ENCODE measurements around the gene FGD2. TPM values are rescaled to one million over a fixed set of nuclear protein-coding genes. Genes with fewer than 3 reads are reported as not detected.

The FGD2 gene
- total and polyA plus RNA-seq, 10 of the 15 experiments (the other 5 are each of a cell fraction or from before 2014, with no cell fraction given) = 5.2 to 88.1 (median 33.2) TPM

DNA sequence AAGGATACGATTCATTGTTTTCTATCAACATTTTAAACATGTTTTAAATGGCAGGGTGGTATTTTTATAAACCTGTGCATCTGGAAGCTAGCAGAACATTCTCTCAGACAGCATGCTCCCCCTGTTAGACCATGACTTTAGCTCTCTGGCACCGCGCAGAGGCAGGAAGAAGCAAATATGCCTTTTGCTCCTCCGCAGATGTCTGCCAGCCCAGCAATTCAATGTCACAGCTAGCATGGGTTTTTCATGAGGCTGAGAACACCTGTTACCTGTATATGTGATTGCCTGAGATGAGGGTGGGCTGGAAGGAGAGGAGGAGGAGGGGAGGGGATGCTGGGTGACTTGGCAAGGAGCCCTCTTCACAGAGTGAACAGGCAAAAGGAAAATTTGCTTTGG is 26.1 kb upstream of the FGD2 start:
- H3K36me3 ChIP-seq (ENCODE audit: control insufficient read depth in 2 of 2, insufficient read depth in 2 of 2, low read length in 1 of 2) = peaks cover 31 to 39% of the 10 kb centered on the region in 2 experiments
- no peak overlapping the region for H3K27ac ChIP-seq (ENCODE audit: control insufficient read depth, insufficient read depth)
- ChIA-PET CTCF (interaction anchor here (0.8 to 4.9 kb wide), 4 partner anchors 25 to 213 kb away, joined by 3 to 84 read pairs (median 6); partner anchors contain the start of gene PI16), RAD21 (ENCODE audit: unreplicated experiment) (interaction anchor here (3.2 to 5.5 kb wide), 2 partner anchors 27 to 39 kb away, joined by 10 to 35 read pairs; no protein-coding TSS in a partner anchor), SMC1A (ENCODE audit: uncharacterized antibody, unreplicated experiment) (interaction anchor here (2.0 to 7.3 kb wide), 2 partner anchors 39 to 228 kb away, joined by 6 to 60 read pairs; no protein-coding TSS in a partner anchor), POLR2A (no interaction called here)
- no peak overlapping the region for H3K9ac ChIP-seq (ENCODE audit: control insufficient read depth, insufficient read depth, low read length)
- H3K27me3 ChIP-seq (replicated peaks in 1 of 2; ENCODE audit: control insufficient read depth in 2 of 2, insufficient read depth in 2 of 2, low read length in 1 of 2) = no peaks in the 10 kb centered on the region
- no TSS peak for BruUV-seq (replicated peaks)
- DNase-seq (ENCODE audit: low read depth, low spot score) (no peak), FAIRE-seq (no peak), ATAC-seq (no peak)
- peaks cover 8% of the 10 kb centered on the region for H3K4me1 ChIP-seq (ENCODE audit: control insufficient read depth, insufficient read depth, low read length)
- in situ Hi-C loops (cut with MboI) (no loop called here), intact Hi-C loops (cut with micrococcal nuclease; ENCODE audit: unreplicated experiment) (no loop called here)
- no peak overlapping the region for H2AFZ ChIP-seq (ENCODE audit: control insufficient read depth, low read depth, low read length)
- H4K20me1 ChIP-seq (ENCODE audit: control insufficient read depth, insufficient read depth) = peaks cover 14% of the 10 kb centered on the region
- no peak overlapping the region for H3K4me3 ChIP-seq
- peaks cover 46% of the 10 kb centered on the region for H3K79me2 ChIP-seq (ENCODE audit: control insufficient read depth, insufficient read depth, low read length)
- H3K9me3 ChIP-seq (replicated peaks; ENCODE audit: control insufficient read depth, insufficient read depth, low read length) = no peaks in the 10 kb centered on the region
- WGBS (ENCODE audit: insufficient coverage, insufficient replicate concordance, low lambda C conversion rate, missing lambda C conversion rate) = 23% methylated on average over 4 of the region's 4 CpGs
- TF ChIP-seq ETV6 (conservative IDR thresholded peaks at IDR 0.05 in 1 of 2, IDR thresholded peaks at IDR 0.05 in 1 of 2; ENCODE audit: borderline replicate concordance in 1 of 2, low read depth in 1 of 2) (no peak), NR2C1 (IDR thresholded peaks at IDR 0.05) (no peak), RAD21 (IDR thresholded peaks at IDR 0.05; ENCODE audit: insufficient read depth, low read depth, low read length) (peak; percentile 44)
- TF ChIP-seq, protein P1, sequence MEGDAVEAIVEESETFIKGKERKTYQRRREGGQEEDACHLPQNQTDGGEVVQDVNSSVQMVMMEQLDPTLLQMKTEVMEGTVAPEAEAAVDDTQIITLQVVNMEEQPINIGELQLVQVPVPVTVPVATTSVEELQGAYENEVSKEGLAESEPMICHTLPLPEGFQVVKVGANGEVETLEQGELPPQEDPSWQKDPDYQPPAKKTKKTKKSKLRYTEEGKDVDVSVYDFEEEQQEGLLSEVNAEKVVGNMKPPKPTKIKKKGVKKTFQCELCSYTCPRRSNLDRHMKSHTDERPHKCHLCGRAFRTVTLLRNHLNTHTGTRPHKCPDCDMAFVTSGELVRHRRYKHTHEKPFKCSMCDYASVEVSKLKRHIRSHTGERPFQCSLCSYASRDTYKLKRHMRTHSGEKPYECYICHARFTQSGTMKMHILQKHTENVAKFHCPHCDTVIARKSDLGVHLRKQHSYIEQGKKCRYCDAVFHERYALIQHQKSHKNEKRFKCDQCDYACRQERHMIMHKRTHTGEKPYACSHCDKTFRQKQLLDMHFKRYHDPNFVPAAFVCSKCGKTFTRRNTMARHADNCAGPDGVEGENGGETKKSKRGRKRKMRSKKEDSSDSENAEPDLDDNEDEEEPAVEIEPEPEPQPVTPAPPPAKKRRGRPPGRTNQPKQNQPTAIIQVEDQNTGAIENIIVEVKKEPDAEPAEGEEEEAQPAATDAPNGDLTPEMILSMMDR (IDR thresholded peaks at IDR 0.05 in 2 of 3, conservative IDR thresholded peaks at IDR 0.05 in 1 of 3; ENCODE audit: control insufficient read depth in 2 of 3, extremely low read depth in 1 of 3, insufficient read depth in 1 of 3, low read depth in 3 of 3, low read length in 3 of 3) = 0 out of 6 replicates have a peak, but pooled peaks of 1 of the 3 experiments have one; percentile 22
- H3K4me2 ChIP-seq (ENCODE audit: control insufficient read depth, insufficient read depth) = no peak overlapping the region
